GM19324 (cell line): ENCODE data around the gene GPC1.
"Not testable (repeated sequence)": the region's sequence is repeated elsewhere in the genome, so short reads cannot be mapped to it uniquely, and the experiment has no call there.

Experiments
- ATAC-seq: cut with Tn5 transposase; IDR thresholded peaks from one replicate; pipeline ENCODE4 v1.9.1; 2021; ENCODE audit warnings: mild to moderate bottlenecking, moderate library complexity; ENCODE audit not compliant: unreplicated experiment, low FRiP score

GPC1 gene

DNA sequence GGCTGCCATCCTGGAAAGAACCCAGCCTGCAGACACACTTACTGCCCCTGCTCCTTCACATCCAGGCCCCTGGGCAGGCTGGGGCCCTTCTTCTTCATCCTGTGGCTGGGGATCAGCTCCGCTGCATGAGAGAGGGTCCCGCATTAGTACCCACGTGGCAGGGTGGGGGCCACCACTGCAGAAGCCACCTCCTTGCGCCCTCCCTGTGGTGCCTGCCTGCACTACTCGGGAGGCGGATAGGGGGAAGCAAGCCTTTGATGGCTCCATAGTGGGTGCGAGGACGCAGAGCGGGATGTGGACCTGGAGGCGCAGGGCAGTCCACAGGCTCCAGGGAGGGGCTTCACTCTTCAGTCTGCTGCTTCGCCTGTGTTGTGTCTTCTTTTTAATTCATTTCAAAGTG is 46.7 kb downstream of the GPC1 start:
- ATAC-seq, result no peak

DNA sequence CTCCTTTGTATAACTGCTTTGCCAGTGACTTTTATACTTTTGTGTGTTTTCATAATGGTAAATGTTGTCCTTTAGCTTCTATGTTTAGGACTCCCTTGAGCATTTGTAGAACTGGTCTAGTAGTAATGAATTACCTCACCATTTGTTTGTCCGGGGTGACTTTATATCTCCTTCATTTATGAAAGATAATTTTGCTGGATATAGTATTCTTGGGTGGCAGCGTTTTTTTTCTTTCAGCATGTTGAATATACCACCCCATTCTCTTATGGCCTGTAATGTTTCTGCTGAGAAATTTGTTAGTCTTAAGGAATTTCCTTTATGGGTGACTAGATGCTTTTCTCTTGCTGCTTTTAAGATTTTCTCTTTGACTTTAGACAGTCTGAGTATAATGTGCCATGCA is 56.0 kb downstream of the GPC1 start:
- ATAC-seq, result no peak

DNA sequence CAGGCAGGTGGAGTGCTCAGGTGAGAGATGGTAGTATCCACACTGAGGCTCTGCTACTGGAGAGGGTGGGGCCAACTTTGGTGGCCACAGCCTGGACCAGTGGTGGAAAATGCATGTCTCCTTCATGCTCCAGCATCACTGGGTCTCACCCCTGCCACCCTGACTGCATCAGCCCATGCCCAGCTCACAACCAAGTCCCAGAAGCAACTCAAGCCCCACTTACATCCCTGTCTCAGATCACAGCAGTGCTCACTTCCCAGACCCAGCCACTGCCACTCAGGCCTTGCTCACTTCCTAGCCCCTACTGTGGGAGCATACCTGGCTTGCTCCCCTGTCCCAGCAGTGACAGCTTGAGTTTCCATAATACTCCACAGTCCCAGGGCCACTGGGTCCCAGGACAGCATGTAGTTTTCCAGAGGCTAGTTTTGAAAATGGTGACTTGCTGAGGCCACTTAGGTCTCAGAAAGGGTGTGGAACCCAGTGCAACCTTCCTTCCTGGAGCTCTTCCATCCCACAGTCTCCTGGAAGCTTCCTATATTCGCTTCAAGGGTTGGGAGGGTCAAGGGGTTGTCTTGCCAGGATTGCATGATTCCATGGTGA is 58.8 kb downstream of the GPC1 start:
- no peak for ATAC-seq

DNA sequence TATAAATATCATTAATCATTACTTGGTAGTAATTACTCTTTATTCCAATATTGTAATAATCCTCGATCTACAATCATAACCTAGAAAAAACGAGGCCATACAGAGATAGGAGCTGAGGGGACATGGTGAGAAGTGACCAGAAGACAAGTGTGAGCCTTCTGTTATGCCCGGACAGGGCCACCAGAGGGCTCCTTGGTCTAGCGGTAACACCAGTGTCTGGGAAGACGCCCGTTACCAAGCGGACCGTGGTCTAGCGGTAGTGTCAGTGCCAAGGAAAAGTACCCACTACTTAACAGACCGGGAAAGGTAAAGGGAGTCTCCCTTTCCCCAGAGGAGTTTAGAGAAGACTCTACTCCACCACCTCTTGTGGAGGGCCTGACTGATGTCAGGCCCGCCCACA is 59.5 kb downstream of the GPC1 start:
- ATAC-seq, result not testable (repeated sequence)

GRCh38 chr2:240497082-240497481 is 61.6 kb downstream of the GPC1 start:
- not testable (repeated sequence) for ATAC-seq

DNA sequence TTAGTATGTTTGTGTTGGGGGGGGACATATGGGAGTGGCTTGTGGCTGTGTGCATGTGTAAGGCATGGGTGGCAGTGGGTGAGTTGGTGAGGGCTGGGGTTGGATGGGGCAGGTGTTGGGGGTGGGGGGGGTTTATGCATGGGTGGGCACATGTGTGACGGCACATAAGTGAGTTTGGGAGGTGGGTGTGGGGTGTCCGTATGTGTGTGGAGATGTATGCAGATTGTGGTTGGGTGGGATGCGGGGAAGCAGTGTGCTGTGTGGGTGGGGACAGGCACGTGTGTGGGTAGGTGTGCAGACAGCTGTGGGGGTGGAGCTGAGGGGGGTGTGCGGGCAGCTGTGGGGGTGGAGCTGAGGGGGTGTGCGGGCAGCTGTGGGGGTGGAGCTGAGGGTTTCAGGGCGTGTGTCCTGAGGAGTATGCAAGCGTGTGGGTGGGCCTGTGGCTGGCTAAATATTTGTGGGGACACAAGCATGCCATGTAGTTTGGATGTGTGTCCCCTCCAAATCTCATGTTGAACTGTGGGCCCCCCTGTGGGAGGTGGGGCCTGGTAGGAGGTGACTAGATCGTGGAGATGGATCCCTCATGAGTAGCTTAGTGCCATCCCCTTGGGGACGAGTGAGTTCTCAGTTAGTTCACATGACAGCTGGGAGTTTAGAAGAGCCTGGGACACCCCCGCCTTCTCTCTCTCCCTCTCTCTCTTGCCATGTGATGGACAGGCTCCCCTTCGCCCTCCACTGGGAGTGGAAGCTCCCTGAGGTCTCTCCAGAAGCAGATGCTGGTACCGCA is 62.9 kb downstream of the GPC1 start:
- no peak for ATAC-seq

GRCh38 chr2:240498958-240499260 is 63.4 kb downstream of the GPC1 start:
- ATAC-seq, result no peak

DNA sequence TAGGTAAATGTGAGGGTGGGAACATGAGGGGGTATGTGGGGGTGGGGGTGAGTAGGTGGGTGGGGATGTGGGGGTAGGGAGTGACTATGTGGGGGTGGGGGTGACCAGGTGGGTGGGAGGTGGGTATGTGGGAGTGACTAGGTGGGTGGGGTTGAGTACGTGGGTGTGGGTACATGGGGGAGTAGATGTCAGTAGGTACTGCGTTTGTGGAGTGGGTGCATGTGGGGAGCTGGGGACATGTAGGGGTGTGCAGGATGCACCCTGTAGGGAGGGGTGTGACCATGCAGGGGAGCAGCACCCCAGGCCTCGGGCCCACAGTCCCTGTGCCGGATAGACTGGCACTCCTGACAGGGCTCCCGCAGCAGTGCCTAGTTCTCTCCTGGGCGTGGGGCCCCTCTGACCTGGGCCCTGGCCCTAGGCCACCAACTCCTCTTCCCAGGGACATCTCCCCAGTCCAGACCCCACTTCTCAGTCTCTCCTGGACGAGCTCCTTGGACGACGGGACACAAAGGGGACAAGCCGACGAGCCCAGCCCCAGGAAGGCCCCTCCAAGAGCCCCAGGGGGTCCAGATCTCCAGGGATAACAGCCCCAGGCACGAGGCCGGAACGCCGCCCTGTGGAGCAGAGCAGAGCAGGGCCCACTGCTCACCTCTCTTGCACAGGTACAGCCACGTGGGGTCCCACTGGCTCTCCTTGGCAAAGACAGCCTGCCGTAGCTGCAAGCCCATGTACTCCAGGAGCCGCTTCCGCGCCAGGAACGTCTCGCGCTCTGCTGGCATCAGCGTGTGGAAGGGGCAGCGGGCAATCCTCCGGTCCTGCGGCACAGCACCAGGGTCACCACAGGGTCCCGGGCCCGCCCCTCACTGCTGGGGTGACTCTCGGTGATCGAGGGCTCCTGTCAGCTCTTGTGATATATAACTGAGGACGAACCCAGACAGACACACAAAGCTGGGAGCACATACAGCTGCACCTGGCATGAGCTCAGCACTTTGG is 64.1 kb downstream of the GPC1 start:
- no peak for ATAC-seq

DNA sequence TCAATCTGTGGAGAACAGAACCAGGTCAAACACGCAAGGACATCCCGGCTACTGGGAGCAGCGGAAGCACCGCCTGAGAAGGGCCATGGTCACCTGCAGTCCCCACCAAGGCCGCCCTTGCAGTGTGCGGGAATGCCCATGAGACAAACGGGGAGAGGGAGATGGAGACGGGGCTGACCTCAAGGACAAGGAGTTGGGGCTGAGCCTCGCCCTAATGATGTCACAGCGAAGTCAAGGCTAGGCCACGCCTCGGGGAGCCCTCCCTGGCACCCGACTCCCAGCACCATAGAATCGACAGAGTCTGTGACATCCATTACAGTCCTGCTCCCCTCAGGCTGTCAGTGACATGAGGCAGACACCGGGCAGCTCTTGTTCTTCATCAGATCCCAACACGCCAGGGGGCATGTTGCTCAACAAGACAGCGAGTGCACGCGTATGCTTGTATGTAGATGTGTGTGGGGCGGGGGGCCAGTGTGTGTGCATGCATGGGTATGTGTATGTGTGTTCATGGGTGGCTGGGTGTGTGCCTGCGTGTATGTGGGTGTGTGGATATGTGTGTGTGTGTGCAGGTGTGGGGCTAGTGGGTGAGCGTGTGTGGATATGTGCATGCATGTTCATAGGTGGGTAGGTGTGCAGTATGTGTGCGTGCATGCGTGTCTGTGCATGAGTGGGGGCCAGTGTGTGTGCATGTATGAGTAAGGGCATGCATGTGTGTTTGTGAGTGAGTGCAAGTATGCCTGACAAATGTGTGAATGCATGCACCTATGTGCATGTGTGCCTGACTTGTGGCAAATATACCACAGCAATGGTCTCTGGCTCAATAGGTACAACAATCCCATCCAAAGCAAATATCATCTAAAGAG is 65.3 kb downstream of the GPC1 start:
- ATAC-seq, result no peak

- no peak for ATAC-seq
These were observed 66.1 kb downstream of the GPC1 start for GRCh38 chr2:240501531-240501991.

- ATAC-seq, result no peak
These were observed 66.6 kb downstream of the GPC1 start for GRCh38 chr2:240502059-240502429.

DNA sequence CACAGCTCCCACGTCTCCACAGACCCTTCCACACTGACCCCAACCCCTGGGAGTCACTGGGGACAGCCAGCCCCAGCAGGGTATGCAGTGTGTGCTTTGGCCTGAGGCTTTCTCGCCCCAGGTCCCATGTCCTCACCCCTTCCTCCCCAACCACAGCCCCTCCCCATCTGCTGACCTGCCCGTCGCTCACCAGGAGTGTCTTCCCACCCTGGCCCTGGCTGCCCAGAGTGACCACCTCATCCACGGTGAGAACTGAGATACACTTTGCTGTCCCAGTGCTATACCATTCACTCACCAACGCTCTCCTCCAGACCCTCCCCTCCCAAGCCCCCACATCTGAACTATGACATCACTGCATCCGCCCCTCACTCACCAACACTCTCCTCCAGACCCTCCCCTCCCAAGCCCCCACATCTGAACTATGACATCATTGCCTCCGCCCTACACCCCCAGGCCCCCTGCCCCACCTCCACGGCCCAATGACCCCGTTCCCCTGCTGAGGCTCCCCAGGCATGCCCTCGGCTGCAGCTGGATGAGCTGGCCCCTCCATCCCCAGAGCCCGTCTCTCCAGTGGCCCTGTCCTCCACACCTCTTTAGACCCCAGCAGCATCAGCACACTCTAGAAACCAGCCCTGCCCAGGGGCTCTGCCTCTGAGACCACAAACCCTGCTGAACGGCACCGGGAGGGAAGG is 67.1 kb downstream of the GPC1 start:
- no peak for ATAC-seq

- no peak for ATAC-seq
These were observed 67.9 kb downstream of the GPC1 start for GRCh38 chr2:240503375-240503774.

GRCh38 chr2:240503848-240504247 is 68.4 kb downstream of the GPC1 start:
- no peak for ATAC-seq

- no peak for ATAC-seq
These were observed 70.4 kb downstream of the GPC1 start for GRCh38 chr2:240505910-240506309.

- no peak for ATAC-seq
These were observed 71.1 kb downstream of the GPC1 start for GRCh38 chr2:240506406-240507059.

DNA sequence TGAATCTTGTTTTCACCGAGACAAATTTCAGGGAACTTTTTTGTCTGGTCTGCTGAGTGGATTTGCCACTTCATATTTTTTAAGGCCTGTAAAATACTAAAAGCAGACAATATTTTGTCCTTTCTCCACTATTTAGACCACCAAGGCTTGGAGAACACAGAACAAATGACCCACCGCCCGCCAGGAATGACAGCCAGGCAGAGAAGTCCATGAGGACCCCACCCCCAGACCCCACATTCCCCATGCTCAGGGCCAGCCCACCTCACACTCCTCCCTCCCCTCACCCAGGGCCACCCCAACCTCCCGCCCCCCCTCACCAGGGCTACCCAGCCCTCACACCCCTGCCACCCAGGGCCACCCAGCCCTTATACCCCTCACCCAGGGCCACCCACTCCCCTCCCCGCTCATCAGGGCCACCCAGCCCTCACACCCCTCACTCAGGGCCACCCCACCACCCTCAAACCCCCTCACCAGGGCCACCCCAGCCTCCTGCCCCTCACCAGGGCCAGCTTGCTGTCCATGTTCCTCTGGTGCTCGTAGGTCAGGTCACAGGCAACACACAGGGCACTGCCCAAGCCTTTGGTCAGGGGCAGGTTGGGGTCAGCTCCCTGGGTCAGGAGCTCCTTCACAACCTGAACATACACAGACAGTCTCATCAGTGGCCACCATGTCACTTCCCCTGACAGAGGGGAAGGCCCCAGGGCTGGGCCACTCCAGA is 71.8 kb downstream of the GPC1 start:
- ATAC-seq, result no peak

- ATAC-seq, result no peak
These were observed 72.4 kb downstream of the GPC1 start for GRCh38 chr2:240507778-240508251.
